NCI-H2196 (cell line): Measurements from ENCODE around the gene ASAP3.

ENCODE experiments used
- DNase-seq: peaks from one replicate; lab custom pipeline; 2025; ENCODE audit not compliant: unreplicated experiment; lab: John Stamatoyannopoulos, UW

The ASAP3 gene

GRCh38 chr1:23483321-23484252 is at the start of gene ASAP3:
Gene ASAP3 (minus strand): TSS chr1:23484179. CDS start chr1:23484133, 46 bp downstream.
- DNase-seq: no peak

GRCh38 chr1:23533246-23534023 is 49.5 kb upstream of the ASAP3 start:
- no peak for DNase-seq

GRCh38 chr1:23531562-23532094 is 47.6 kb upstream of the ASAP3 start:
- peak; percentile 58 for DNase-seq

- peak; percentile 86 for DNase-seq
Measured at GRCh38 chr1:23530747-23531561, 47.0 kb upstream of the ASAP3 start, which contains the start of gene E2F2. Gene E2F2 (minus strand): TSS chr1:23531233. CDS start chr1:23530793, 440 bp downstream.

- DNase-seq: peak; percentile 49
Measured at GRCh38 chr1:23530087-23530746, 46.2 kb upstream of the ASAP3 start.

GRCh38 chr1:23529146-23530086 is 45.4 kb upstream of the ASAP3 start:
- DNase-seq: no peak

- peak; percentile 82 for DNase-seq
Measured at GRCh38 chr1:23528250-23528978, 44.4 kb upstream of the ASAP3 start.

- no peak for DNase-seq
Measured at GRCh38 chr1:23527900-23528249, 43.9 kb upstream of the ASAP3 start.

GRCh38 chr1:23527366-23527765 is 43.4 kb upstream of the ASAP3 start:
- no peak for DNase-seq

- no peak for DNase-seq
Measured at GRCh38 chr1:23526329-23527041, 42.5 kb upstream of the ASAP3 start.

GRCh38 chr1:23525558-23526250 is 41.7 kb upstream of the ASAP3 start:
- DNase-seq: peak; percentile 30

- DNase-seq: peak; percentile 71
Measured at GRCh38 chr1:23524716-23525401, 40.9 kb upstream of the ASAP3 start.

- DNase-seq: no peak
Measured at GRCh38 chr1:23524163-23524562, 40.2 kb upstream of the ASAP3 start.

- DNase-seq: no peak
Measured at GRCh38 chr1:23522244-23522982, 38.4 kb upstream of the ASAP3 start.

- DNase-seq: no peak
Measured at GRCh38 chr1:23521588-23521987, 37.6 kb upstream of the ASAP3 start.

- DNase-seq: no peak
Measured at GRCh38 chr1:23517581-23517980, 33.6 kb upstream of the ASAP3 start.
